HG03196 (cell line): Measurements from ENCODE around the gene ELOA.
A peak's percentile ranks its signal among the peaks of the same experiment; 100 is the strongest.
"Not testable (repeated sequence)": the region's sequence is repeated elsewhere in the genome, so short reads cannot be mapped to it uniquely, and the experiment has no call there.

Source experiments
- ATAC-seq: cut with Tn5 transposase; IDR thresholded peaks from one replicate; pipeline ENCODE4 v1.9.1; 2021; ENCODE audit not compliant: unreplicated experiment

The ELOA gene

GRCh38 chr1:23783141-23783540 is 39.9 kb downstream of the ELOA start:
- ATAC-seq, result not testable (repeated sequence)

GRCh38 chr1:23784846-23785245 is 41.6 kb downstream of the ELOA start:
- ATAC-seq, result no peak

- no peak for ATAC-seq
These were observed 44.4 kb downstream of the ELOA start for GRCh38 chr1:23787701-23788100.

GRCh38 chr1:23788695-23789094 is 45.4 kb downstream of the ELOA start:
- no peak for ATAC-seq

GRCh38 chr1:23790696-23791515 is 47.6 kb downstream of the ELOA start, which contains the start of gene LYPLA2:
Gene LYPLA2 (plus strand): TSS chr1:23791145. CDS start chr1:23792683, 1,538 bp downstream.
- ATAC-seq, result peak; percentile 53

- no peak for ATAC-seq
These were observed 48.3 kb downstream of the ELOA start for GRCh38 chr1:23791516-23792047.

- ATAC-seq, result no peak
These were observed 49.1 kb downstream of the ELOA start for GRCh38 chr1:23792151-23792945.

- ATAC-seq, result no peak
These were observed 49.9 kb downstream of the ELOA start for GRCh38 chr1:23793018-23793781.

GRCh38 chr1:23793861-23794731 is 50.8 kb downstream of the ELOA start:
- no peak for ATAC-seq

- not testable (repeated sequence) for ATAC-seq
These were observed 51.5 kb downstream of the ELOA start for GRCh38 chr1:23794732-23795182.

- no peak for ATAC-seq
These were observed 52.6 kb downstream of the ELOA start for GRCh38 chr1:23795676-23796465.

- ATAC-seq, result no peak
These were observed 53.4 kb downstream of the ELOA start for GRCh38 chr1:23796466-23797271.

GRCh38 chr1:23797478-23798448 is 54.5 kb downstream of the ELOA start:
- ATAC-seq, result no peak

- ATAC-seq, result no peak
These were observed 55.4 kb downstream of the ELOA start for GRCh38 chr1:23798662-23799142.

GRCh38 chr1:23799255-23799569 is 55.9 kb downstream of the ELOA start:
- no peak for ATAC-seq

GRCh38 chr1:23799570-23800399 is 56.5 kb downstream of the ELOA start:
- ATAC-seq, result peak; percentile 8
